Right atrium auricular region (tissue), 2 donors: ENCODE results near the gene TFDP3. TPM values are rescaled to one million over a fixed set of nuclear protein-coding genes. Genes with fewer than 3 reads are reported as not detected.

Source experiments
- DNase-seq: peaks from one replicate; pipeline ENCODE4 v3.0.0-alpha.2; 2019; ENCODE audit warnings: low spot score
- H3K27ac ChIP-seq, 2 donors: fragments of 200-600 bp; sonication (generic); 1 replicate in 1 of 2; 2 replicates in 1 of 2; pipeline ENCODE4 v1.5.1; 2016 to 2019
- H3K27me3 ChIP-seq, 2 donors: fragments of 200-600 bp; sonication (generic); one replicate each; pipeline versions ENCODE4 v1.5.1 to v1.6.0; 2017 to 2019
- H3K36me3 ChIP-seq: fragments of 200-600 bp; sonication (generic); one replicate; pipeline ENCODE4 v1.5.1; 2016
- H3K4me1 ChIP-seq, 2 donors: fragments of 200-600 bp; sonication (generic); one replicate each; pipeline versions ENCODE4 v1.5.1 to v1.6.0; 2017 to 2019
- H3K4me3 ChIP-seq, 2 donors: fragments of 200-600 bp; sonication (generic); 1 replicate in 1 of 2; 2 replicates in 1 of 2; pipeline ENCODE4 v1.5.1; 2017 to 2019; ENCODE audit warnings: mild to moderate bottlenecking in 1 of 2, moderate library complexity in 1 of 2
- H3K9me3 ChIP-seq, 2 donors: fragments of 200-600 bp; sonication (generic); one replicate each; pipeline ENCODE4 v1.5.1; 2019
- CTCF ChIP-seq, 2 donors: fragments of 200-600 bp; sonication (generic); IDR thresholded peaks; one replicate each; pipeline ENCODE4 v1.5.1; 2019; ENCODE audit warnings: antibody characterized with exemption in 2 of 2
- total RNA-seq, 2 donors: library from RNA; depleted of rRNA; stranded (reverse); fragments of >200 nt; gene quantifications; one replicate each; pipeline ENCODE4 v1.1.0, GENCODE V29; 2016

The TFDP3 gene
- total RNA-seq, 2 donors from 2014 or later: not detected

- no peak overlapping the region for H3K27ac ChIP-seq
- no peaks in the 10 kb centered on the region for H3K27me3 ChIP-seq
- H3K9me3 ChIP-seq: no peaks in the 10 kb centered on the region
- DNase-seq: no peak
- no peaks in the 10 kb centered on the region for H3K36me3 ChIP-seq
- H3K4me3 ChIP-seq: no peak overlapping the region
- no peak for TF ChIP-seq CTCF (IDR thresholded peaks at IDR 0.05)
- H3K4me1 ChIP-seq: no peaks in the 10 kb centered on the region
Measured at GRCh38 chrX:133207751-133208150, 10.4 kb downstream of the TFDP3 start.

GRCh38 chrX:133191739-133192039 lies 26.5 kb downstream of the TFDP3 start:
- Histone ChIP-seq H3K27me3 (no peaks in the 10 kb centered on the region), H3K27ac (no peak overlapping the region), H3K9me3 (no peaks in the 10 kb centered on the region), H3K4me1 (no peaks in the 10 kb centered on the region), H3K4me3 (no peak overlapping the region), H3K36me3 (no peaks in the 10 kb centered on the region)
- no peak for TF ChIP-seq CTCF (IDR thresholded peaks at IDR 0.05)
- no peak for DNase-seq

GRCh38 chrX:133190877-133191738 lies 27.0 kb downstream of the TFDP3 start:
- Histone ChIP-seq H3K27me3 (no peaks in the 10 kb centered on the region), H3K9me3 (no peaks in the 10 kb centered on the region), H3K36me3 (no peaks in the 10 kb centered on the region), H3K4me3 (no peak overlapping the region), H3K27ac (no peak overlapping the region), H3K4me1 (no peaks in the 10 kb centered on the region)
- no peak for TF ChIP-seq CTCF (IDR thresholded peaks at IDR 0.05)
- no peak for DNase-seq

- Histone ChIP-seq H3K4me3 (no peak overlapping the region), H3K4me1 (no peaks in the 10 kb centered on the region), H3K9me3 (no peaks in the 10 kb centered on the region), H3K27me3 (no peaks in the 10 kb centered on the region), H3K36me3 (no peaks in the 10 kb centered on the region), H3K27ac (no peak overlapping the region)
- DNase-seq: no peak
- TF ChIP-seq CTCF (IDR thresholded peaks at IDR 0.05): no peak
Measured at GRCh38 chrX:133189195-133189594, 29.0 kb downstream of the TFDP3 start.

- no peak overlapping the region for H3K4me3 ChIP-seq
- no peaks in the 10 kb centered on the region for H3K4me1 ChIP-seq
- H3K27ac ChIP-seq: no peak overlapping the region
- H3K36me3 ChIP-seq: no peaks in the 10 kb centered on the region
- no peak for DNase-seq
- no peaks in the 10 kb centered on the region for H3K9me3 ChIP-seq
- H3K27me3 ChIP-seq: no peaks in the 10 kb centered on the region
- no peak for TF ChIP-seq CTCF (IDR thresholded peaks at IDR 0.05)
Measured at GRCh38 chrX:133188631-133189030, 29.5 kb downstream of the TFDP3 start.

GRCh38 chrX:133185938-133186337 lies 32.2 kb downstream of the TFDP3 start:
- DNase-seq: no peak
- H3K27ac ChIP-seq: no peak overlapping the region
- H3K27me3 ChIP-seq: no peaks in the 10 kb centered on the region
- no peaks in the 10 kb centered on the region for H3K4me1 ChIP-seq
- no peaks in the 10 kb centered on the region for H3K9me3 ChIP-seq
- H3K4me3 ChIP-seq: no peak overlapping the region
- TF ChIP-seq CTCF (IDR thresholded peaks at IDR 0.05): no peak
- H3K36me3 ChIP-seq: no peaks in the 10 kb centered on the region
